Lower leg skin (tissue), 3 donors: ENCODE data around the gene TMEM245.

Experiments used
- CTCF ChIP-seq, 3 donors: fragments of 450-650 bp; IDR thresholded peaks; one replicate each; pipeline ENCODE4 v1.5.1; 2016; ENCODE audit warnings: antibody characterized with exemption in 3 of 3, mild to moderate bottlenecking in 3 of 3, moderate library complexity in 2 of 3
- POLR2A ChIP-seq, 2 donors: fragments of 450-650 bp; IDR thresholded peaks; one replicate each; pipeline ENCODE4 v1.6.1; 2016 to 2017; ENCODE audit warnings: antibody characterized with exemption in 2 of 2, mild to moderate bottlenecking in 1 of 2, moderate library complexity in 1 of 2

DNA sequence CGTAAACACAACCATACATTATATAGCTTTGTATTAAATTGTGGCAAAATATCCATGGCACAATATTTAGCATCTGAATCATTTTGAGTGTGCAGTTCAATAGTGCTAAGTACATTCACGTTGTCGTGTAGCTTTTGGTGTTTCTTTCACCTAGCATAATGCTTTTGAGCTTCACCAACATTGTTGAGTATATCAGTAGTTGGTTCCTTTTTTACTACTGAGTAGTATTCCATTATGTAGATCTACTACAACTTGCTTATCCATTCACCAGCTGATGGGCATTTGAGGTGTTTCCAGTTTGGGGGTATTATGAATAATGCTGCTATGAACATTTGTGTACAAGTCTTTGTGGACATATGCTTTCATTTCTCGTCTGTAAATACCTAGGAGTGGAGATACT lies 79.2 kb downstream of the TMEM245 start:
- TF ChIP-seq POLR2A (IDR thresholded peaks at IDR 0.05) (no peak), CTCF (IDR thresholded peaks at IDR 0.05) (no peak)
